Choroid plexus epithelial cell (primary cell): Measurements from ENCODE around the gene TMEM191C.
"Not testable (repeated sequence)": the region's sequence is repeated elsewhere in the genome, so short reads cannot be mapped to it uniquely, and the experiment has no call there.

Experiments used
- DNase-seq: peaks from one replicate; pipeline ENCODE4 v3.0.0-alpha.2; 2010; ENCODE audit warnings: low read depth
- H3K4me3 ChIP-seq: 2 replicates; pipeline ENCODE4 v1.5.1; 2011; ENCODE audit warnings: low read depth, mild to moderate bottlenecking, control low read depth, low read length, moderate library complexity
- CTCF ChIP-seq: conservative IDR thresholded peaks from 2 replicates; pipeline ENCODE4 v1.5.1; 2011; ENCODE audit warnings: low read depth, mild to moderate bottlenecking, control low read depth, inconsistent platforms, low read length, moderate library complexity

The TMEM191C gene

GRCh38 chr22:21455334-21456089, 11.7 kb upstream of the TMEM191C start:
- no peak for DNase-seq
- TF ChIP-seq CTCF = no peak
- no peak overlapping the region for H3K4me3 ChIP-seq

- H3K4me3 ChIP-seq = no peak overlapping the region
- no peak for TF ChIP-seq CTCF
- DNase-seq = peak; percentile 32
Measured at GRCh38 chr22:21457023-21457787, 10.0 kb upstream of the TMEM191C start.

GRCh38 chr22:21462672-21463071, 4.5 kb upstream of the TMEM191C start:
- H3K4me3 ChIP-seq, DNase-seq: not testable (repeated sequence)

GRCh38 chr22:21468194-21469096, 1.3 kb downstream of the TMEM191C start:
- H3K4me3 ChIP-seq = peak overlapping the region; percentile 55

GRCh38 chr22:21469097-21469994, 2.2 kb downstream of the TMEM191C start:
- DNase-seq, H3K4me3 ChIP-seq: not testable (repeated sequence)

More at GRCh38 chr22:21468194-21469096, 1.3 kb downstream of the TMEM191C start:
- peak; percentile 82 for DNase-seq

GRCh38 chr22:21472984-21473383, 5.8 kb downstream of the TMEM191C start:
- H3K4me3 ChIP-seq, DNase-seq: not testable (repeated sequence)

GRCh38 chr22:21473664-21474063, 6.5 kb downstream of the TMEM191C start:
- H3K4me3 ChIP-seq, DNase-seq: not testable (repeated sequence)

- not testable (repeated sequence) for H3K4me3 ChIP-seq, DNase-seq
Measured at GRCh38 chr22:21484039-21484438, 16.9 kb downstream of the TMEM191C start.

GRCh38 chr22:21487723-21488122, 20.5 kb downstream of the TMEM191C start:
- DNase-seq = not testable (repeated sequence)

GRCh38 chr22:21489149-21489680, 22.0 kb downstream of the TMEM191C start:
- H3K4me3 ChIP-seq, DNase-seq: not testable (repeated sequence)

More at GRCh38 chr22:21487723-21488122, 20.5 kb downstream of the TMEM191C start:
- H3K4me3 ChIP-seq = not testable (repeated sequence)

- H3K4me3 ChIP-seq, DNase-seq: not testable (repeated sequence)
Measured at GRCh38 chr22:21490556-21490955, 23.4 kb downstream of the TMEM191C start.

- DNase-seq, H3K4me3 ChIP-seq: not testable (repeated sequence)
Measured at GRCh38 chr22:21492271-21492670, 25.1 kb downstream of the TMEM191C start.

- H3K4me3 ChIP-seq, DNase-seq: not testable (repeated sequence)
Measured at GRCh38 chr22:21493789-21494782, 26.9 kb downstream of the TMEM191C start.

GRCh38 chr22:21497984-21498383, 30.8 kb downstream of the TMEM191C start:
- H3K4me3 ChIP-seq, DNase-seq: not testable (repeated sequence)
